PFSK-1 (cell line): ENCODE measurements around the gene GNG3.

Experiments
- FOXP2 ChIP-seq: optimal IDR thresholded peaks from 2 replicates; pipeline ENCODE3; 2011; ENCODE audit warnings: borderline replicate concordance, control low read depth, inconsistent platforms; ENCODE audit not compliant: insufficient read depth; ENCODE audit errors: extremely low read length, extremely low read depth
- POLR2AphosphoS5 ChIP-seq: IDR thresholded peaks from 2 replicates; pipeline ENCODE4 v1.6.1; 2012; ENCODE audit warnings: low read depth, mild to moderate bottlenecking, control low read depth, low read length, moderate library complexity
- REST ChIP-seq, 2 experiments: IDR thresholded peaks; 2 replicates each; pipeline versions ENCODE4 v1.6.1 to v1.8.0; 2011 to 2012; ENCODE audit warnings: low read depth in 2 of 2, low read length in 2 of 2, control low read depth in 1 of 2, inconsistent platforms in 1 of 2, mild to moderate bottlenecking in 1 of 2, moderate library complexity in 1 of 2; ENCODE audit not compliant: insufficient read depth in 1 of 2
- SIN3A ChIP-seq: IDR thresholded peaks from 2 replicates; pipeline ENCODE4 v1.6.1; 2012; ENCODE audit warnings: mild to moderate bottlenecking, low read length, moderate library complexity, borderline replicate concordance; ENCODE audit not compliant: insufficient read depth
- TAF1 ChIP-seq: IDR thresholded peaks from 2 replicates; pipeline ENCODE4 v1.6.1; 2012; ENCODE audit warnings: low read length, control low read depth, borderline replicate concordance; ENCODE audit not compliant: insufficient read depth

The GNG3 gene

GRCh38 chr11:62667460-62667859 is 40.0 kb upstream of the GNG3 start:
- TF ChIP-seq SIN3A = 0 out of 2 replicates have a peak, but pooled peaks have one; percentile 55
- no peak for TF ChIP-seq POLR2AphosphoS5
- no peak for TF ChIP-seq REST (IDR thresholded peaks at IDR 0.05; ENCODE audit: insufficient read depth in 1 of 2, low read depth in 2 of 2, low read length in 2 of 2)

- TF ChIP-seq REST (IDR thresholded peaks at IDR 0.05; ENCODE audit: insufficient read depth in 1 of 2, low read depth in 2 of 2, low read length in 2 of 2) (no peak), POLR2AphosphoS5 (no peak), TAF1 (no peak), FOXP2 (no peak), SIN3A (no peak)
Observed at GRCh38 chr11:62669420-62670161, 37.9 kb upstream of the GNG3 start.

DNA sequence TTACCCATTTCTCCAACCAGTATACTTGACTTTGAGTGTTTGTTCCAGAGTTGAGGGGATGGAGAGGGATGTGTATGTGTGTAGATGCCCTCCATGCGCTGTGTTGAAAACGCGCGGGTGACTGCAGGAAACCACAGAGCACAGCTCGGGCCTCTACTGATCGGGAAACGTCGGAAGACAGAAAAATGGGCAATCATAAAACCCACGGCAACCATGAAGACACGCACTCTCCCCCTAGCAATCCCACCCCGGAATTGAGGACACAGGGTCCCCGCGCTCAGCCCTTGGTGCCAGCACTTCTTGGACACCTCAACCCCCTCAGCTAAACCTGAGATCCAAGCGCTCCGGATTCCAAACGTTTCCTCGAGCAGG is 36.3 kb upstream of the GNG3 start:
- TF ChIP-seq TAF1 (no peak), POLR2AphosphoS5 (no peak), FOXP2 (no peak)

DNA sequence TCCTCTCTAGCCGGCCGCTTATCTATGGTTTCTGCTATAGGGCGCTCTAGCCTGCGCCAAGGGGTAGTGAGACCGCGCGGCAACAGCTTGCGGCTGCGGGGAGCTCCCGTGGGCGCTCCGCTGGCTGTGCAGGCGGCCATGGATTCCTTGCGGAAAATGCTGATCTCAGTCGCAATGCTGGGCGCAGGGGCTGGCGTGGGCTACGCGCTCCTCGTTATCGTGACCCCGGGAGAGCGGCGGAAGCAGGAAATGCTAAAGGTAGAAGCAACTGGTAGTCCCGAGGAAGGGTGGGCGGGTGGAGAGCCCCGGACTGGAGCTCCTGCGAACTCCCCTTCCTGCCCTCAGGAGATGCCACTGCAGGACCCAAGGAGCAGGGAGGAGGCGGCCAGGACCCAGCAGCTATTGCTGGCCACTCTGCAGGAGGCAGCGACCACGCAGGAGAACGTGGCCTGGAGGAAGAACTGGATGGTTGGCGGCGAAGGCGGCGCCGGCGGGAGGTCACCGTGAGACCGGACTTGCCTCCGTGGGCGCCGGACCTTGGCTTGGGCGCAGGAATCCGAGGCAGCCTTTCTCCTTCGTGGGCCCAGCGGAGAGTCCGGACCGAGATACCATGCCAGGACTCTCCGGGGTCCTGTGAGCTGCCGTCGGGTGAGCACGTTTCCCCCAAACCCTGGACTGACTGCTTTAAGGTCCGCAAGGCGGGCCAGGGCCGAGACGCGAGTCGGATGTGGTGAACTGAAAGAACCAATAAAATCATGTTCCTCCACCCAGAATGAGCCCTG is 35.7 kb upstream of the GNG3 start, which contains the start of the genes LBHD1 and UQCC3:
TSS of gene LBHD1 (minus strand) at position 660 of the 782 bp plus-strand sequence. CDS start 2,236 bp downstream, outside the sequence.
TSS of gene UQCC3 (plus strand) at position 66 of the 782 bp plus-strand sequence. CDS start at position 139, 73 bp downstream.
- TF ChIP-seq FOXP2 (no peak), POLR2AphosphoS5 (peak; percentile 84), TAF1 (peak; percentile 92), SIN3A (peak; percentile 69; the same call in 1 of the 2 replicates), REST (IDR thresholded peaks at IDR 0.05; ENCODE audit: insufficient read depth in 1 of 2, low read depth in 2 of 2, low read length in 2 of 2) (peak in 1 of 2 experiments; percentile 59; a peak in 1 of 4 replicates)

DNA sequence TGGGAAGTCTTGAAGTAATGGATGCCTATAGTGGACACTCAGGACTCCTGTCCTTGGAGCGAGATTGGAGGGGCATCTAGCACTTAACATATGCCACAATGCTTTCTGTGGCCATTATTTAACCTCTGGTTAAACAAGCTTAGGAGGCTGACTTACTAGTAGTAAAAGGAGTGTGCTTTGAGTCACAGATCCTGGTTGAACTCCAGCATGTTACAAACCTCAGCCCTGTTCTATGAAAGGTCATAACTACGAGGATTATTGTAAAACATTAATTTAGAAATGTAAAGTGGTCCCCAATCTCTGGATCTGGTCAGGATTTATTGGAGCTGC is 34.3 kb upstream of the GNG3 start:
- TF ChIP-seq POLR2AphosphoS5 (no peak), FOXP2 (no peak)

GRCh38 chr11:62676698-62677097 is 30.8 kb upstream of the GNG3 start:
- TF ChIP-seq SIN3A (no peak), POLR2AphosphoS5 (no peak), REST (IDR thresholded peaks at IDR 0.05; ENCODE audit: insufficient read depth in 1 of 2, low read depth in 2 of 2, low read length in 2 of 2) (no peak), TAF1 (no peak), FOXP2 (no peak)
